Heart left ventricle (tissue), 16 donors: Measurements from ENCODE around the gene AP1G2. TPM values are rescaled to one million over a fixed set of nuclear protein-coding genes. Genes with fewer than 3 reads are reported as not detected.
"Not testable (repeated sequence)": the region's sequence is repeated elsewhere in the genome, so short reads cannot be mapped to it uniquely, and the experiment has no call there.

ENCODE experiments used
- ATAC-seq, 4 donors: fragments of 200-7000 bp; cut with Tn5 transposase; one replicate each; pipeline ENCODE4 v1.9.1; 2020 to 2022; ENCODE audit warnings: moderate library complexity in 4 of 4, mild to moderate bottlenecking in 3 of 4, moderate number of reproducible peaks in 1 of 4
- DNase-seq, 5 donors: peaks; one replicate each; pipeline ENCODE4 v3.0.0-alpha.2; 2020
- H3K27ac ChIP-seq, 12 donors: fragments of 200-600 bp; sonication (generic) in 4 of 12; one replicate each; pipeline versions ENCODE4 v1.5.0 to v1.8.0; 2016 to 2022; ENCODE audit warnings: mild to moderate bottlenecking in 2 of 12
- H3K27me3 ChIP-seq, 9 donors: fragments of 200-600 bp; sonication (generic) in 2 of 9; one replicate each; pipeline versions ENCODE4 v1.5.1 to v1.8.0; 2016 to 2022; ENCODE audit warnings: mild to moderate bottlenecking in 3 of 9
- H3K36me3 ChIP-seq, 9 donors: fragments of 200-600 bp; sonication (generic) in 2 of 9; one replicate each; pipeline versions ENCODE4 v1.5.0 to v1.8.0; 2018 to 2022; ENCODE audit warnings: mild to moderate bottlenecking in 2 of 9
- H3K4me1 ChIP-seq, 12 donors: fragments of 200-600 bp; sonication (generic) in 4 of 12; one replicate each; pipeline versions ENCODE4 v1.5.0 to v1.8.0; 2016 to 2022; ENCODE audit warnings: mild to moderate bottlenecking in 3 of 12
- H3K4me3 ChIP-seq, 12 donors: fragments of 200-600 bp; sonication (generic) in 4 of 12; one replicate each; pipeline versions ENCODE4 v1.5.0 to v1.8.0; 2017 to 2022; ENCODE audit warnings: mild to moderate bottlenecking in 9 of 12, moderate library complexity in 4 of 12
- H3K9me3 ChIP-seq, 12 donors: fragments of 200-600 bp; sonication (generic) in 4 of 12; one replicate each; pipeline versions ENCODE4 v1.5.0 to v1.8.0; 2016 to 2022; ENCODE audit warnings: mild to moderate bottlenecking in 1 of 12
- POLR2A ChIP-seq, 2 donors: fragments of 450-650 bp; IDR thresholded peaks; one replicate each; pipeline ENCODE4 v1.6.1; 2017; ENCODE audit warnings: antibody characterized with exemption in 2 of 2, mild to moderate bottlenecking in 2 of 2, moderate library complexity in 2 of 2
- WGBS, 4 donors: extraction: QIAGEN DNeasy Blood & Tissue Kit in 2 of 4; methylation state at CpG; one replicate each; pipeline versions ENCODE4 v1.1.5 to v1.1.7; 2013 to 2018; 5-methylcytosine and 5-hydroxymethylcytosine counted together
- intact Hi-C, 10 donors: fragments of 100-400 bp; cut with DNase I; formaldehyde crosslinking; loops; one replicate each; pipeline versions ENCODE4 v1.11.1 to v1.14.2; 2022
- polyA plus RNA-seq, 2 donors: library from polyadenylated mRNA; stranded (reverse); fragments of 200-250 nt; gene quantifications; one replicate each; pipeline ENCODE4 v1.2.3, GENCODE V29; 2013
- total RNA-seq, 9 donors: library from RNA; depleted of rRNA in 2 of 9; stranded (reverse); fragments of >200 nt in 2 of 9; fragmentation: NEBNext Ultra II Directional in 3 of 9; extraction: Animal tissue kit (Norgen Biotek cat#: 25700) in 3 of 9; gene quantifications; one replicate each; pipeline versions ENCODE4 v1.1.0 to v1.2.4, GENCODE V29; 2016 to 2023
- TF ChIP-seq, protein P1 (sequence below), 12 donors: fragments of 200-600 bp; sonication (generic) in 4 of 12; IDR thresholded peaks; one replicate each; pipeline versions ENCODE4 v1.5.0 to v1.8.0; 2018 to 2022; ENCODE audit warnings: antibody characterized with exemption in 12 of 12, mild to moderate bottlenecking in 5 of 12
- donor health status: ischemic (EF 13 %, LVEDD 7.1; RV severe dilation, severe dysfunction).
- donor health status: healthy with polysubstance abuse.
- donor health status: DM: no; HTN: yes; CAD: no.
- donor health status: DM: no; HTN: no; CAD: no.
- donor health status: ischemic (EF 25% LVEDD 6.9; RV normal size, moderate dysfunction).
- donor health status: ischemic (EF 25% LVEDD 5.7; RV mildly dilated, moderate dysfunction).
- donor health status: healthy.
- donor health status: DM: yes; HTN: yes; CAD: no.
- donor health status: ischemic (EF 35%, LVEDD 5.7; RV mildly dilated, moderate dysfunction).
- donor health status: nonischemic (EF 11% LVEDD 7.7; RV severe dilation, severe dysfunction).
- donor health status: DM: yes; HTN: yes; CAD: no.
- donor health status: PGD.
- donor health status: ischemic (EF 29% LVEDD 5.4; RV normal size, mild dysfunction).
- donor health status: nonischemic (EF 23%, LVEDD 6.1; RV moderate dilation, normal function).

Gene AP1G2
- total and polyA plus RNA-seq, 11 donors = 7.2 to 33.8 (median 11.6) TPM

DNA sequence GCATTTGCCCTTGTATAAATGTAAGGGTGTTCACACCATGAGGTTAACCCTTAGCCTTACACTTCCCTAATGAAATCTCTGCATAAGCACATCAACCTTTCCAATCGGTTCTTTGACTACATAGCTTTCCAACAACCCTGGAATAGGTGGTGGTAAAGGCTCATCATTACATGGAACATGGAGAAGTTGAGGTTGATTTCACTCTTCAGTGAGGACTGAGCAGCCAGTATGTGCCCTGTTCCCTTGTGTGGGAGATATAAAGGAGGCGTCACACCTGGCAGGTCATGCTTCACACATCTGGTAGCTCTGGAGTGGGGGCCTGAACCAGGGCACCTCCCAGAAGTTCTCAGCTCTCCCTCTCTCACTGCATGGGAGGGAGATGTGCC, 32.7 kb upstream of the AP1G2 start:
- H3K27ac ChIP-seq = no peak overlapping the region
- peaks cover 0 to 7% (median 0%) of the 10 kb centered on the region in 12 donors for H3K9me3 ChIP-seq
- no peaks in the 10 kb centered on the region for H3K36me3 ChIP-seq
- no peak for DNase-seq
- H3K27me3 ChIP-seq = peaks cover 0 to 4% (median 0%) of the 10 kb centered on the region in 9 donors
- no peak for TF ChIP-seq POLR2A (IDR thresholded peaks at IDR 0.05)
- TF ChIP-seq, protein P1, sequence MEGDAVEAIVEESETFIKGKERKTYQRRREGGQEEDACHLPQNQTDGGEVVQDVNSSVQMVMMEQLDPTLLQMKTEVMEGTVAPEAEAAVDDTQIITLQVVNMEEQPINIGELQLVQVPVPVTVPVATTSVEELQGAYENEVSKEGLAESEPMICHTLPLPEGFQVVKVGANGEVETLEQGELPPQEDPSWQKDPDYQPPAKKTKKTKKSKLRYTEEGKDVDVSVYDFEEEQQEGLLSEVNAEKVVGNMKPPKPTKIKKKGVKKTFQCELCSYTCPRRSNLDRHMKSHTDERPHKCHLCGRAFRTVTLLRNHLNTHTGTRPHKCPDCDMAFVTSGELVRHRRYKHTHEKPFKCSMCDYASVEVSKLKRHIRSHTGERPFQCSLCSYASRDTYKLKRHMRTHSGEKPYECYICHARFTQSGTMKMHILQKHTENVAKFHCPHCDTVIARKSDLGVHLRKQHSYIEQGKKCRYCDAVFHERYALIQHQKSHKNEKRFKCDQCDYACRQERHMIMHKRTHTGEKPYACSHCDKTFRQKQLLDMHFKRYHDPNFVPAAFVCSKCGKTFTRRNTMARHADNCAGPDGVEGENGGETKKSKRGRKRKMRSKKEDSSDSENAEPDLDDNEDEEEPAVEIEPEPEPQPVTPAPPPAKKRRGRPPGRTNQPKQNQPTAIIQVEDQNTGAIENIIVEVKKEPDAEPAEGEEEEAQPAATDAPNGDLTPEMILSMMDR (IDR thresholded peaks at IDR 0.05) = no peak
- intact Hi-C loops = no loop called here
- H3K4me1 ChIP-seq = peaks cover 0 to 10% (median 0%) of the 10 kb centered on the region in 12 donors
- no peak overlapping the region for H3K4me3 ChIP-seq
- ATAC-seq = no peak
- WGBS, 4 donors = 46 to 81% (median 78%) methylated on average over 2 of the region's 2 CpGs

DNA sequence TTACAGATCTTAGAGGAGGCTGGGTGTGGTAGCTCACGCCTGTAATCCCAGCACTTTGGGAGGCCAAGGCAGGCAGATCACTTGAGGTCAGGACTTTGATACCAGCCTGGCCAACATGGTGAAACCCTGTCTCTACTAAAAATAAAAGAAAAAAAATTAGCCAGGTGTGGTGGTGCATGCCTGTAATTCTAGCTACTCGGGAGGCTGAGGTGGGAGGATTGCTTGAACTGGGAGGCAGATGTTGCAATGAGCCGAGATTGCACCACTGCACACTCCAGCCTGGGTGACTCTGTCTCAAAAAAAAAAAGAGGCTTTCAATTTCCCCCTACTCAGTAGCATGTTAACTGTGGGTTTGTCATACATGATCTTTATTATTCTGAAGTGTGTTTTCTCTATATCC, 26.6 kb upstream of the AP1G2 start:
- DNase-seq, H3K36me3 ChIP-seq, H3K4me1 ChIP-seq, H3K27ac ChIP-seq, H3K27me3 ChIP-seq, H3K4me3 ChIP-seq, intact Hi-C loops, ATAC-seq, H3K9me3 ChIP-seq: not testable (repeated sequence)
- WGBS, 4 donors = 72 to 84% (median 78%) methylated on average over 3 of the region's 3 CpGs

DNA sequence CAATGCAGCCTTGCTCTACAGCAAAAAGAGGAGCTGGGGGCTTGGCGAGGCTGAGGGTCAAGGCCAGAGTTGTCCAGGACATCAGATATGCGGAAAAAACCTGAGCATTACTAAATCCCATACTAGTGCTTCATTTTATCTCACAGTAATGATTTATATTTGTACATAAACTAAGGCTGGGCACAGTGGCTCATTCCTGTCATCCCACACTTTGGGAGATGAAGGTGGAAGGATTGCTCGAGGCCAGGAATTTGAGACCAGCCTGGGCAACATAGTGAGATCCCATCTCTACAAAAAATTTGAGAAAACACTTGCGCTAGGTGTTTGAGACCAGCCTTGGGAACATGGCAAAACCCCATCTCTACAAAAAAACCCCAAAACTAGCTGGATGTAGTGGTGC, 22.6 kb upstream of the AP1G2 start:
- no peak for ATAC-seq
- Histone ChIP-seq H3K27me3 (peaks cover 0 to 6% (median 0%) of the 10 kb centered on the region in 9 donors), H3K9me3 (no peaks in the 10 kb centered on the region), H3K4me3 (no peak overlapping the region), H3K4me1 (peaks cover 0 to 7% (median 2%) of the 10 kb centered on the region in 12 donors), H3K27ac (no peak overlapping the region), H3K36me3 (no peaks in the 10 kb centered on the region)
- 90 to 93% (median 92%) methylated on average over 4 of the region's 4 CpGs for WGBS, 4 donors
- intact Hi-C loops = no loop called here
- TF ChIP-seq, protein P1 (IDR thresholded peaks at IDR 0.05) = no peak
- no peak for TF ChIP-seq POLR2A (IDR thresholded peaks at IDR 0.05)
- DNase-seq = no peak

DNA sequence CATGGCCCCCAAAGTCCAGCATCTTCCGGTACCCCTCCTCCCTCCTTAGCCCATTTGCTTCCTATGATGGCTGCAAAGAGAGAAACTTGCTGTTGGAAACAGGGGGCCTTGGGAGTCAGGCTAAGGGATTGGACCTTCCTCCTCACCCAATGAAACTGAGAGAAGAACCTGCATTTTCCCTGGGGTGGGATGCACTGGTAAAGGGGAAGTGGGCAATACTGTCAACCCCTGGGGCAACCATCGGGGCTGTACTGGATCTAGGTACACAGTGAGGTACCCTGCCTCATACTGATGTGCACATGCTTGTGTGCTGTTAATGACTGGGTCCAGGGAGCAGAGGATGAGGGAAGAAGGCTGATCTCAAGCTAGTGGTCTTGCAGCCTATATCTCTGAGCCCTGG, 22.0 kb upstream of the AP1G2 start:
- Histone ChIP-seq H3K36me3 (no peaks in the 10 kb centered on the region), H3K27ac (no peak overlapping the region), H3K4me3 (no peak overlapping the region), H3K27me3 (peaks cover 0 to 6% (median 0%) of the 10 kb centered on the region in 9 donors), H3K9me3 (no peaks in the 10 kb centered on the region), H3K4me1 (peaks cover 0 to 7% (median 2%) of the 10 kb centered on the region in 12 donors)
- DNase-seq (no peak), ATAC-seq (peak in 1 of 4 donors; percentile 44)
- intact Hi-C loops = loop anchor here in 4 of 10 donors (1.0 to 5.0 kb wide), 5 partner anchors 323 to 343 kb away; no protein-coding TSS in a partner anchor
- WGBS, 4 donors = 87 to 97% (median 91%) methylated on average over 2 of the region's 2 CpGs
- TF ChIP-seq, protein P1 (IDR thresholded peaks at IDR 0.05) = no peak
- no peak for TF ChIP-seq POLR2A (IDR thresholded peaks at IDR 0.05)
